EL (cell line): Measurements from ENCODE around the gene SPHK1.

ENCODE experiments used
- DNase-seq: peaks from one replicate; pipeline ENCODE4 v3.0.0-alpha.2; 2016

Gene SPHK1

DNA sequence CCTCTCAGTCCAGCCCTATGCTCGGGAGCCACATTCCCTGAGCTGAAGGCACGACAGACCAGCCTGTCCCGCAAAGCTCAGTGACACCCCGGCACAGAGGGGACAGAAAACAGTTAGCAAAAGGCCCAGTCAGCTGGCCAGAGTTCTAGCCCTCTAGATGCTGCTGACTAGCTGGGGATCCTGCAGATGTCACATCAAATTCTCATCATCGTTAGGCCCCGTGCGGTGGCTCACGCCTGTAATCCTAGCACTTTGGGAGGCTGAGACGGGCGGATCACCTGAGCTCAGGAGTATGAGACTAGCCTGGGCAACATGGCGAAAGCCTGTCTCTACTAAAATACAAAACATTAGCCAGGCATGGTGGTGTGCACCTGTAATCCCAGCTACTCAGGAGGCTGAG lies 51.3 kb downstream of the SPHK1 start:
- no peak for DNase-seq
